ENCODE measurements around the gene KCNG2.

Gene KCNG2

DNA sequence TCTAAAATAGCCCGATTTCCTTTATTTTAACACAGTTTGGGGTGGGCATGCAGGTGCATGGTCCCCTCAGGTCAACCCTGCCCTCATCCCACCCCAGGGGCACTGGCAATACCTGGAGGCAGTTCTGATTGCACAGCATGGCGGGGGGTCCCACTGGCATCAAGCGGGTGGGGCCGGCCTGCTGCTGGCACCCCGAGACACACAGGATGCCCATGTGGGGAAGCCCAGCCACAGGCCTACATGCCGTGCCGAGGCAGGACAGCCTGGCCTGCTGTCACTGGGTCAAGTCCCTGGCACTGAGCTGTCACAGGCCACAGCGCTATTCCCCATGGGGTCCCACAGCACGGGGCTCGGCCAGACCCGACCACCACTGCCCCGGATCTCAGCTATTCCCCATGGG, 11.9 kb upstream of the KCNG2 start:
- Mint-ChIP-seq H3K27me3 (ENCODE audit: low read depth) (peaks cover 32% of the 10 kb centered on the region), H3K4me1 (ENCODE audit: low read depth) (no peaks in the 10 kb centered on the region), H3K4me3 (no peak overlapping the region), H3K9me3 (no peaks in the 10 kb centered on the region), H3K27ac (no peak overlapping the region), H3K36me3 (ENCODE audit: low read depth) (no peaks in the 10 kb centered on the region)
- no peak for DNase-seq (ENCODE audit: low spot score)

GRCh38 chr18:79786304-79786703, 11.4 kb upstream of the KCNG2 start:
- no peak overlapping the region for H3K27ac Mint-ChIP-seq
- DNase-seq (ENCODE audit: low spot score): no peak
- peaks cover under 1% of the 10 kb centered on the region for H3K4me1 Mint-ChIP-seq (ENCODE audit: low read depth)
- H3K36me3 Mint-ChIP-seq (ENCODE audit: low read depth): no peaks in the 10 kb centered on the region
- H3K27me3 Mint-ChIP-seq (ENCODE audit: low read depth): peaks cover 37% of the 10 kb centered on the region
- H3K4me3 Mint-ChIP-seq: no peak overlapping the region
- H3K9me3 Mint-ChIP-seq: no peaks in the 10 kb centered on the region

DNA sequence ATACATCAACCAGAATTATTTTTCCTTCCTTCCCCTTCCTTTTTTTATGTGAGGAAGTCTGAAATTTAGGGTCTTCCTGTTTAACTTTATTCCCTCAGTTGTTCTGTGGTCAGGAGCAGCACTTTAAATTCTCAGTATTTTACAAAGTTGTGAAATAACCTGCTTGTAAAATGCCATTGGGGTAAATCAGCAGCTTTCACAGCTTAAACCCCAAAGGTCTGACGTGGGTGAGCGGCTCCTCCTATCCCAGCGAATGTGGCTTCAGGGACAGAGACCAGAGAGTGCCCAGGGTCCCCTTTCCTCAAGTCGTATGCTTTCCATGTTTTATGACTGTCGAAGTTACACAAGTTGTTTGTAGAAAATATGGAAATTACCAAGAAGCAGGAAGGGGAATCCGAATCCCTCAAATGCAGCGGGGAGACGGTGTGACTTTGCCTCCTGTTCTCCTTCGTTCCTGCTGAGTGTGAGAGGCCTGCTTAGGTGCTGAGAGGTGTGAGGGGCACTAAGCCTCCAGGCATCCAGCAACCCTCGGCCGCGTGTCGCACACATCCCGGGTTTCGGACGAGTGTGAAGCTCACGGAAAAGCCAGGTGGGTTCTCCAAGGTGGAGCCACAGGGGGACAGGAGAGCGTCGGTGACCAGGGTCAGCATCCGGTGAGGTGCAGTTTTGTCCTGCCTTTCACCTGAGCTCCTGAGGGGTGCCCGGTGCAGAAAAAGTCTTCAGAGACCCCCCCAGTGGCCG, 10.8 kb upstream of the KCNG2 start:
- DNase-seq (ENCODE audit: low spot score): no peak
- Mint-ChIP-seq H3K27ac (no peak overlapping the region), H3K4me3 (no peak overlapping the region), H3K36me3 (ENCODE audit: low read depth) (no peaks in the 10 kb centered on the region), H3K4me1 (ENCODE audit: low read depth) (peaks cover 5% of the 10 kb centered on the region), H3K9me3 (no peaks in the 10 kb centered on the region), H3K27me3 (ENCODE audit: low read depth) (peaks cover 44% of the 10 kb centered on the region)

DNA sequence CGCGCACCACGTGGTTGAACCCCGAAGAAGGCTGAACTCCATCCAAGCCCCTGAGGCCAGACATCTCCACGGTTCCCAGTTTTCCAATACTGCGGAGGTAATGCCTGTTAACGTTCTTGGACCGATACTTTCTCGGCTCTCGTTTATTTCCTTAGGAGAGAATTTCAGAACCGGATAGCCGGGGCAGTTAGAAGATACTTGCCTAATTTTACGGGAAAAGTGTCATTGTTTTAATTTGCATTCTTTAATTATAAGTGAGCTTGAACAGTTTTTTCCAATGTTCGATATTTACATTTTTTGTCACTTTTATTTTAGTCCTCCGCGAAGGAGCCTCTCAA, 10.2 kb upstream of the KCNG2 start:
- no peak overlapping the region for H3K4me3 Mint-ChIP-seq
- peaks cover 5% of the 10 kb centered on the region for H3K4me1 Mint-ChIP-seq (ENCODE audit: low read depth)
- peaks cover 49% of the 10 kb centered on the region for H3K27me3 Mint-ChIP-seq (ENCODE audit: low read depth)
- no peak for DNase-seq (ENCODE audit: low spot score)
- no peak overlapping the region for H3K27ac Mint-ChIP-seq
- no peaks in the 10 kb centered on the region for H3K36me3 Mint-ChIP-seq (ENCODE audit: low read depth)
- H3K9me3 Mint-ChIP-seq: no peaks in the 10 kb centered on the region

- Mint-ChIP-seq H3K4me1 (ENCODE audit: low read depth) (peaks cover 5% of the 10 kb centered on the region), H3K36me3 (ENCODE audit: low read depth) (no peaks in the 10 kb centered on the region), H3K27ac (no peak overlapping the region), H3K4me3 (no peak overlapping the region), H3K9me3 (no peaks in the 10 kb centered on the region), H3K27me3 (ENCODE audit: low read depth) (peaks cover 54% of the 10 kb centered on the region)
- no peak for DNase-seq (ENCODE audit: low spot score)
Observed at GRCh38 chr18:79787865-79788733, 9.6 kb upstream of the KCNG2 start.

DNA sequence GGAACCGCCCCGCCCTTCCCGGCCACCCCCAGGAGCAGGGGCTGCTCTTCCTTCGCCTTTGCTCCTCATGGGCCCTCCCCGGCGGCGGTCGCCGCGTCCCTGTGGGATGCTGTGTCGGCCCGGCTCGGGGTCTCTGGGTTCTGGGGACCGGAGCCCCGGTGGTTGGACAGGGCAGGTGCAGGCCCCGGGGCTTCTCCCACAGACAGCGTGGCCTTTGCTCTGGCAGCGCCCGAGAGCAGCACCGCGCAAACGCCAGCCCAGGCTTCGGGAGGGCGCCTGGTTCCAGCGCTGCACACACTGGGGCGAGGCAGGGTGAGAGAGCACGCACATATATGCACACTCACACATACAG, 9.0 kb upstream of the KCNG2 start:
- peaks cover 5% of the 10 kb centered on the region for H3K4me1 Mint-ChIP-seq (ENCODE audit: low read depth)
- H3K4me3 Mint-ChIP-seq: no peak overlapping the region
- no peak overlapping the region for H3K27ac Mint-ChIP-seq
- no peaks in the 10 kb centered on the region for H3K9me3 Mint-ChIP-seq
- H3K36me3 Mint-ChIP-seq (ENCODE audit: low read depth): no peaks in the 10 kb centered on the region
- H3K27me3 Mint-ChIP-seq (ENCODE audit: low read depth): peaks cover 54% of the 10 kb centered on the region
- no peak for DNase-seq (ENCODE audit: low spot score)

DNA sequence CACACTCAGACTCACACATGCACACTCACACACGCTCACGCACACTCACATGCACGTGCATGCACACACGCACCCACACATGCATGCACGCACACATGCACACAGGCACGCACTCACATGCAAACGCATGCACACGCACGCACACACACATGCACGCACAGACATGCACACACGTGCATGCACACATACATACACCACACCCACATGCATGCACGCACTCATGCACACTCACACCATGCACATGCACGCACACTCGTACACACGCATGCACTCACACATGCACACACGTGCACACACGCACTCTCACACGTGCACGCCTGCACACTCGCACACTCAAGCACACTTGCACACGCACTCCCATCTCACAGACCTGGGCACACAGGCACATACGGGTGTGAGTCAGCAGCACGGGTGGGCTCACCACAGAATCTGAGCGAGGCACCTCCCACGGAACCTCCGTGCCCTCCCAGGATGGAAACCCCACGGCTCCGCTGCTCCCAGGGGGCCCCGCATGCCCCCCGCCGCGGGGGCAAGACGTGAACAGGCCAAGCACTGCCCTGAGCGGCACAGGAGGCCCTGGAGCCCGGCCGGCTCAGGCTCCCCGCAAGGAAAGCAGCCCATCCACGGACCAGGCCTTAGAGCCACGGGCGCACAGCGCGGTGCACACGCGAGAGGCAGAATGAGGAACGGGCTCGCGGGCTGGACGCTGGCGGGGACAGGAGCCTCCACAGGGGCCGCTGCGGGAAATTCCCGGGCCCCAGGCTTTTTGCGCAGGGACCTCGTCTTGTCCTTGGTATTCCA, 8.4 kb upstream of the KCNG2 start:
- Mint-ChIP-seq H3K4me3 (no peak overlapping the region), H3K27me3 (ENCODE audit: low read depth) (peaks cover 56% of the 10 kb centered on the region), H3K27ac (no peak overlapping the region), H3K36me3 (ENCODE audit: low read depth) (no peaks in the 10 kb centered on the region), H3K4me1 (ENCODE audit: low read depth) (peaks cover 5% of the 10 kb centered on the region), H3K9me3 (no peaks in the 10 kb centered on the region)
- no peak for DNase-seq (ENCODE audit: low spot score)

GRCh38 chr18:79789901-79790890, 7.5 kb upstream of the KCNG2 start:
- H3K27me3 Mint-ChIP-seq (ENCODE audit: low read depth): peaks cover 65% of the 10 kb centered on the region
- no peaks in the 10 kb centered on the region for H3K36me3 Mint-ChIP-seq (ENCODE audit: low read depth)
- no peak for DNase-seq (ENCODE audit: low spot score)
- H3K4me3 Mint-ChIP-seq: no peak overlapping the region
- no peak overlapping the region for H3K27ac Mint-ChIP-seq
- peaks cover 5% of the 10 kb centered on the region for H3K4me1 Mint-ChIP-seq (ENCODE audit: low read depth)
- no peaks in the 10 kb centered on the region for H3K9me3 Mint-ChIP-seq

- no peak for DNase-seq (ENCODE audit: low spot score)
- no peaks in the 10 kb centered on the region for H3K36me3 Mint-ChIP-seq (ENCODE audit: low read depth)
- peaks cover 5% of the 10 kb centered on the region for H3K4me1 Mint-ChIP-seq (ENCODE audit: low read depth)
- H3K4me3 Mint-ChIP-seq: no peak overlapping the region
- H3K27me3 Mint-ChIP-seq (ENCODE audit: low read depth): peaks cover 70% of the 10 kb centered on the region
- H3K9me3 Mint-ChIP-seq: no peaks in the 10 kb centered on the region
- no peak overlapping the region for H3K27ac Mint-ChIP-seq
Observed at GRCh38 chr18:79790996-79791972, 6.5 kb upstream of the KCNG2 start.

GRCh38 chr18:79792096-79792987, 5.4 kb upstream of the KCNG2 start:
- H3K36me3 Mint-ChIP-seq (ENCODE audit: low read depth): peaks cover 1% of the 10 kb centered on the region
- H3K9me3 Mint-ChIP-seq: no peaks in the 10 kb centered on the region
- no peak overlapping the region for H3K27ac Mint-ChIP-seq
- peaks cover 71% of the 10 kb centered on the region for H3K27me3 Mint-ChIP-seq (ENCODE audit: low read depth)
- no peak for DNase-seq (ENCODE audit: low spot score)
- H3K4me3 Mint-ChIP-seq: no peak overlapping the region
- peaks cover 7% of the 10 kb centered on the region for H3K4me1 Mint-ChIP-seq (ENCODE audit: low read depth)

- no peak for DNase-seq (ENCODE audit: low spot score)
- H3K27ac Mint-ChIP-seq: no peak overlapping the region
- no peak overlapping the region for H3K4me3 Mint-ChIP-seq
Observed at GRCh38 chr18:79792988-79793355, 4.8 kb upstream of the KCNG2 start.

DNA sequence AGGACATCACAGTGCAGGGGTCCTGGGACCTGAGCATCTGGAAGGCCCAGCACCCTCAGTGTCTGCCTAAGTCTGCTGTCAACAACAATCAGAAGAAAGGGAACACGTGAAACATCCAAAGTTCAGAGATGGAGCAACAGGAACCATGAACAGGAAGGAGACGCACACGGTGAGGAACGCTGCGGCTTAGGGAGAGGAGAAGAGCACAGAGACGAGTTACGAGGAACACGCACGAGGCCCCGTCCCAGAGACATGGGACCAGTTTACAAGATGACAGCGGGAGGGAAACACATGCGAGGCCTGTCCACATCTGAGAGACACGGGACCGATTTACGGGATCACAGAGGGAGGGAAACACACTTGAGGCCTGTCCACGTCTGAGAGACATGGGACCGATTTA, 2.9 kb upstream of the KCNG2 start:
- no peaks in the 10 kb centered on the region for H3K9me3 Mint-ChIP-seq
- H3K27ac Mint-ChIP-seq: no peak overlapping the region
- peaks cover 2% of the 10 kb centered on the region for H3K36me3 Mint-ChIP-seq (ENCODE audit: low read depth)
- H3K4me3 Mint-ChIP-seq: no peak overlapping the region
- H3K27me3 Mint-ChIP-seq (ENCODE audit: low read depth): peaks cover 71% of the 10 kb centered on the region
- peaks cover 9% of the 10 kb centered on the region for H3K4me1 Mint-ChIP-seq (ENCODE audit: low read depth)
- DNase-seq (ENCODE audit: low spot score): no peak

More at GRCh38 chr18:79792988-79793355, 4.8 kb upstream of the KCNG2 start:
- H3K4me1 Mint-ChIP-seq (ENCODE audit: low read depth): peaks cover 8% of the 10 kb centered on the region
- peaks cover 2% of the 10 kb centered on the region for H3K36me3 Mint-ChIP-seq (ENCODE audit: low read depth)
- no peaks in the 10 kb centered on the region for H3K9me3 Mint-ChIP-seq
- H3K27me3 Mint-ChIP-seq (ENCODE audit: low read depth): peaks cover 69% of the 10 kb centered on the region
